K562 (cell line): ENCODE results near the gene DOLPP1. TPM values are rescaled to one million over a fixed set of nuclear protein-coding genes. Genes with fewer than 3 reads are reported as not detected.
A peak's percentile ranks its signal among the peaks of the same experiment; 100 is the strongest.

Experiments
- ATAC-seq: fragments of 200-7000 bp; cut with Tn5 transposase; 3 replicates; pipeline ENCODE4 v1.9.1; 2020; ENCODE audit warnings: moderate library complexity
- BruUV-seq: library from RNA; stranded (reverse); fragments of 400-500 nt; replicated peaks from 2 replicates; lab custom pipeline; 2021; lab: Mats Ljungman, UMichigan
- CTCF ChIA-PET: fragments of 300-600 bp; formaldehyde crosslinking; extraction: SDS; loops from one replicate; lab custom pipeline; 2021; ENCODE audit warnings: low intra/inter-chr PET ratio; lab: Yijun Ruan, JAX
- POLR2A ChIA-PET: fragments of 300-600, 350-650 bp; sonication (Branson Sonifier 250); formaldehyde crosslinking; extraction: SDS; loops from one replicate; lab custom pipeline; 2021; ENCODE audit warnings: antibody characterized with exemption, inconsistent platforms; lab: Yijun Ruan, JAX
- DNase-seq, 4 experiments: peaks; one replicate each; pipeline versions ENCODE4 v3.0.0 to v3.0.0-alpha.2; 2011 to 2018; ENCODE audit warnings: low spot score in 3 of 4, mixed read lengths in 3 of 4; ENCODE audit errors: extremely low read depth in 1 of 4
- FAIRE-seq: peaks from 2 replicates; lab custom pipeline; 2011; peaks lifted over from hg19 to GRCh38; lab: Jason Lieb, UNC
- H2AFZ ChIP-seq: 2 replicates; pipeline ENCODE4 v1.6.0; 2011; ENCODE audit warnings: low read depth, low read length, control low read depth, inconsistent platforms
- H3K27ac ChIP-seq: fragments of 200-600 bp; 3 replicates; pipeline ENCODE4 v1.8.0; 2011; ENCODE audit warnings: low read depth, mild to moderate bottlenecking, control low read depth, inconsistent platforms, low read length, moderate library complexity, mixed read lengths; ENCODE audit errors: extremely low read depth
- H3K27me3 ChIP-seq, 2 experiments: fragments of 300-600 bp in 1 of 2; 2 replicates in 1 of 2; 3 replicates in 1 of 2; pipeline versions ENCODE4 v1.6.0 to v1.8.0; 2011; ENCODE audit warnings: inconsistent platforms in 2 of 2, low read length in 2 of 2, mild to moderate bottlenecking in 1 of 2, mixed read lengths in 1 of 2, moderate library complexity in 1 of 2; ENCODE audit not compliant: control insufficient read depth in 2 of 2, insufficient read depth in 2 of 2
- H3K36me3 ChIP-seq: fragments of 300-600 bp; 3 replicates; pipeline ENCODE4 v1.8.0; 2011; ENCODE audit warnings: mild to moderate bottlenecking, low read length, inconsistent platforms; ENCODE audit not compliant: control insufficient read depth, insufficient read depth
- H3K4me1 ChIP-seq, 2 experiments: fragments of 200-600 bp in 1 of 2; replicated peaks in 1 of 2; 2 replicates in 1 of 2; 3 replicates in 1 of 2; pipeline versions ENCODE4 v1.5.1 to v1.8.0; 2011; ENCODE audit warnings: inconsistent platforms in 2 of 2, low read length in 2 of 2, mild to moderate bottlenecking in 1 of 2, mixed read lengths in 1 of 2, moderate library complexity in 1 of 2; ENCODE audit not compliant: control insufficient read depth in 2 of 2, insufficient read depth in 2 of 2
- H3K4me2 ChIP-seq: 2 replicates; pipeline ENCODE4 v1.6.1; 2011; ENCODE audit warnings: low read length, control low read depth, inconsistent platforms, mixed read lengths; ENCODE audit not compliant: insufficient read depth
- H3K4me3 ChIP-seq: fragments of 200-600 bp; sonication (generic), shearing (Covaris generic); 2 replicates; pipeline ENCODE4 v1.5.1; 2016; ENCODE audit warnings: control low read depth, inconsistent platforms
- H3K79me2 ChIP-seq: fragments of 200-600 bp; 3 replicates; pipeline ENCODE4 v1.8.0; 2011; ENCODE audit warnings: low read length, inconsistent platforms; ENCODE audit not compliant: control insufficient read depth, insufficient read depth
- H3K9ac ChIP-seq, 2 experiments: 2 replicates each; pipeline versions ENCODE4 v1.6.0 to v1.6.1; 2011; ENCODE audit warnings: low read depth in 2 of 2, low read length in 2 of 2, control low read depth in 1 of 2, inconsistent platforms in 1 of 2, mild to moderate bottlenecking in 1 of 2, mixed read lengths in 1 of 2; ENCODE audit not compliant: insufficient read depth in 1 of 2
- H3K9me1 ChIP-seq: one replicate; pipeline ENCODE4 v1.6.0; 2011; ENCODE audit warnings: inconsistent platforms, mild to moderate bottlenecking, low read length, moderate library complexity; ENCODE audit not compliant: control insufficient read depth, insufficient read depth
- H3K9me3 ChIP-seq: replicated peaks from 2 replicates; pipeline ENCODE4 v1.5.1; 2011; ENCODE audit warnings: low read depth, low read length, inconsistent platforms; ENCODE audit not compliant: control insufficient read depth, insufficient read depth
- H4K20me1 ChIP-seq: replicated peaks from 2 replicates; pipeline ENCODE4 v1.6.1; 2011; ENCODE audit warnings: low read length, inconsistent platforms, mixed read lengths; ENCODE audit not compliant: control insufficient read depth, insufficient read depth
- EGR1 ChIP-seq: fragments of 450-650 bp; conservative IDR thresholded peaks from 2 replicates; pipeline ENCODE4 v1.6.1; 2017; ENCODE audit warnings: mild to moderate bottlenecking
- YBX1 ChIP-seq: fragments of 450-650 bp; IDR thresholded peaks from 2 replicates; pipeline ENCODE4 v1.7.1; 2016; ENCODE audit warnings: mild to moderate bottlenecking
- WGBS: fragments of 100-300 bp; shearing (Covaris generic); methylation state at CpG from one replicate; pipeline ENCODE4 v1.1.6; 2016; ENCODE audit warnings: low coverage, mixed read lengths; ENCODE audit not compliant: insufficient coverage; ENCODE audit errors: missing lambda C conversion rate; 5-methylcytosine and 5-hydroxymethylcytosine counted together
- in situ Hi-C: fragments of 300-500 bp; cut with MboI; formaldehyde crosslinking; loops from 4 replicates; pipeline ENCODE4 v1.15.0; 2018; ENCODE audit warnings: inconsistent platforms, mixed read lengths
- intact Hi-C: fragments of 100-400 bp; cut with micrococcal nuclease; formaldehyde crosslinking; loops from 2 replicates; pipeline ENCODE4 v1.14.2; 2022
- polyA plus RNA-seq, 8 experiments: library from polyadenylated mRNA; depleted of rRNA in 4 of 8; stranded (reverse) in 5 of 8; unstranded in 3 of 8; fragments of >200 nt; fragmentation: Nextera tagmentation in 2 of 8; fragmentation: Illumina TruSeq in 1 of 8; extraction: Ambion mirVana in 2 of 8; extraction: Trizol in 1 of 8; gene quantifications; 2 replicates each; pipeline versions ENCODE4 v1.2.1 to v1.2.3, GENCODE V29; 2011 to 2014; ENCODE audit warnings: inconsistent platforms in 1 of 8, missing spikeins in 1 of 8
- total RNA-seq, 7 experiments: library from RNA; depleted of rRNA in 6 of 7; stranded (reverse); fragments of >200 nt in 6 of 7; fragmentation: Illumina TruSeq in 2 of 7; extraction: Trizol in 2 of 7; gene quantifications; 2 replicates each; pipeline versions ENCODE4 v1.2.1 to v1.2.3, GENCODE V29; 2011 to 2021; ENCODE audit warnings: low replicate concordance in 1 of 7
- TF ChIP-seq, protein P1 (sequence below): fragments of 450-650 bp; IDR thresholded peaks from 2 replicates; pipeline ENCODE4 v1.6.1; 2018; ENCODE audit not compliant: partially characterized antibody
- TF ChIP-seq, protein P2 (sequence below): sonication (generic); formaldehyde crosslinking; IDR thresholded peaks from 2 replicates; pipeline ENCODE4 v1.8.1; 2023; ENCODE audit warnings: mild to moderate bottlenecking, missing genetic modification reagents, moderate library complexity
- TF ChIP-seq, protein P3 (sequence below): fragments of 450-650 bp; IDR thresholded peaks from 2 replicates; pipeline ENCODE4 v1.6.1; 2016
- TF ChIP-seq, protein P4 (sequence below): fragments of 250-450 bp; sonication (Bioruptor Pico); IDR thresholded peaks from 2 replicates; pipeline ENCODE4 v1.5.0; 2021; ENCODE audit warnings: mild to moderate bottlenecking, moderate library complexity

Gene DOLPP1
- total and polyA plus RNA-seq, 9 of the 15 experiments (the other 6 are each of a cell fraction or from before 2014, with no cell fraction given) = 3.0 to 39.8 (median 30.5) TPM

DNA sequence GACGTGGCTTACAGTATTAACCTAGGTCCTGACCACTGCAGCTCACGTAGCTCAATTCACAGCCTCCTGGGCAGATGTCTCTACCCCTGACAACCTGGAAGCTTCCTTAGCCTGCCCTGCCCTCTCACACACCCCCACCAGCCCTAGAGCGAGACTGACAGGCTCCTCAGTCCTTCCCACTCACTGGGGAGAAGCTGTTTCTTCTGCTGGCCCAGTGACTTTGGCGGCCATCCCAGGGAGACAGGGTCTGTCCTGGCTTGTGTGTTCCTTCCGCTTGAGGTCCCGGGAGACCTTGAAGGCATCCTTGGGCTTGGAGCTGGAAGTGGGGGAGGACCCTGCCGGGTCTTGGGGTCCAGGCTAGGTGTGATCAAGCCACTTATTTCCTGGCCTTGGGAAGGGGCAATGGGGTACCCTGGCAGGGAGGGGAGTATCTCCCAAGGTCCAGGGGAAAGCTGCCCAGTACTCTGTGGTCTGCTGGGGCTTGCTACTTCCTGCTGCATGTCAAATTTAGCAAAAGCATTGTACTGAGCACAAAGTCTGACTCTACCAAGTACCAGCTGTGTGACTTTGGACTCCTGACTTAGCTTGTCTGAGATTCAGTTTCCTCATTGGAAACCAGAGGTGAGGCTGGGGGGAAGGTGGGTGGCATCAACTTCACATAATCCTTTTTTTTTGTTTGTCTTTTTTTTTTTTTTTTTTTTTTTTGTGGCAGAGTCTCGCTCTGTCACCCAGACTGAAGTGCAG lies 42.6 kb upstream of the DOLPP1 start:
- TF ChIP-seq EGR1 = peak; percentile 52
- TF ChIP-seq, protein P1, sequence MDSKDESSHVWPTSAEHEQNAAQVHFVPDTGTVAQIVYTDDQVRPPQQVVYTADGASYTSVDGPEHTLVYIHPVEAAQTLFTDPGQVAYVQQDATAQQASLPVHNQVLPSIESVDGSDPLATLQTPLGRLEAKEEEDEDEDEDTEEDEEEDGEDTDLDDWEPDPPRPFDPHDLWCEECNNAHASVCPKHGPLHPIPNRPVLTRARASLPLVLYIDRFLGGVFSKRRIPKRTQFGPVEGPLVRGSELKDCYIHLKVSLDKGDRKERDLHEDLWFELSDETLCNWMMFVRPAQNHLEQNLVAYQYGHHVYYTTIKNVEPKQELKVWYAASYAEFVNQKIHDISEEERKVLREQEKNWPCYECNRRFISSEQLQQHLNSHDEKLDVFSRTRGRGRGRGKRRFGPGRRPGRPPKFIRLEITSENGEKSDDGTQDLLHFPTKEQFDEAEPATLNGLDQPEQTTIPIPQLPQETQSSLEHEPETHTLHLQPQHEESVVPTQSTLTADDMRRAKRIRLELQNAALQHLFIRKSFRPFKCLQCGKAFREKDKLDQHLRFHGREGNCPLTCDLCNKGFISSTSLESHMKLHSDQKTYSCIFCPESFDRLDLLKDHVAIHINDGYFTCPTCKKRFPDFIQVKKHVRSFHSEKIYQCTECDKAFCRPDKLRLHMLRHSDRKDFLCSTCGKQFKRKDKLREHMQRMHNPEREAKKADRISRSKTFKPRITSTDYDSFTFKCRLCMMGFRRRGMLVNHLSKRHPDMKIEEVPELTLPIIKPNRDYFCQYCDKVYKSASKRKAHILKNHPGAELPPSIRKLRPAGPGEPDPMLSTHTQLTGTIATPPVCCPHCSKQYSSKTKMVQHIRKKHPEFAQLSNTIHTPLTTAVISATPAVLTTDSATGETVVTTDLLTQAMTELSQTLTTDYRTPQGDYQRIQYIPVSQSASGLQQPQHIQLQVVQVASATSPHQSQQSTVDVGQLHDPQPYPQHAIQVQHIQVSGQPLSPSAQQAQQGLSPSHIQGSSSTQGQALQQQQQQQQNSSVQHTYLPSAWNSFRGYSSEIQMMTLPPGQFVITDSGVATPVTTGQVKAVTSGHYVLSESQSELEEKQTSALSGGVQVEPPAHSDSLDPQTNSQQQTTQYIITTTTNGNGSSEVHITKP = peak; percentile 10
- TF ChIP-seq, protein P2, sequence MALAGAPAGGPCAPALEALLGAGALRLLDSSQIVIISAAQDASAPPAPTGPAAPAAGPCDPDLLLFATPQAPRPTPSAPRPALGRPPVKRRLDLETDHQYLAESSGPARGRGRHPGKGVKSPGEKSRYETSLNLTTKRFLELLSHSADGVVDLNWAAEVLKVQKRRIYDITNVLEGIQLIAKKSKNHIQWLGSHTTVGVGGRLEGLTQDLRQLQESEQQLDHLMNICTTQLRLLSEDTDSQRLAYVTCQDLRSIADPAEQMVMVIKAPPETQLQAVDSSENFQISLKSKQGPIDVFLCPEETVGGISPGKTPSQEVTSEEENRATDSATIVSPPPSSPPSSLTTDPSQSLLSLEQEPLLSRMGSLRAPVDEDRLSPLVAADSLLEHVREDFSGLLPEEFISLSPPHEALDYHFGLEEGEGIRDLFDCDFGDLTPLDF (CRISPR knock-in tag) = 0 out of 2 replicates have a peak, but pooled peaks have one; percentile 16
- TF ChIP-seq, protein P3, sequence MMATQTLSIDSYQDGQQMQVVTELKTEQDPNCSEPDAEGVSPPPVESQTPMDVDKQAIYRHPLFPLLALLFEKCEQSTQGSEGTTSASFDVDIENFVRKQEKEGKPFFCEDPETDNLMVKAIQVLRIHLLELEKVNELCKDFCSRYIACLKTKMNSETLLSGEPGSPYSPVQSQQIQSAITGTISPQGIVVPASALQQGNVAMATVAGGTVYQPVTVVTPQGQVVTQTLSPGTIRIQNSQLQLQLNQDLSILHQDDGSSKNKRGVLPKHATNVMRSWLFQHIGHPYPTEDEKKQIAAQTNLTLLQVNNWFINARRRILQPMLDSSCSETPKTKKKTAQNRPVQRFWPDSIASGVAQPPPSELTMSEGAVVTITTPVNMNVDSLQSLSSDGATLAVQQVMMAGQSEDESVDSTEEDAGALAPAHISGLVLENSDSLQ = peak; percentile 80
- TF ChIP-seq YBX1 = no peak
- TF ChIP-seq, protein P4, sequence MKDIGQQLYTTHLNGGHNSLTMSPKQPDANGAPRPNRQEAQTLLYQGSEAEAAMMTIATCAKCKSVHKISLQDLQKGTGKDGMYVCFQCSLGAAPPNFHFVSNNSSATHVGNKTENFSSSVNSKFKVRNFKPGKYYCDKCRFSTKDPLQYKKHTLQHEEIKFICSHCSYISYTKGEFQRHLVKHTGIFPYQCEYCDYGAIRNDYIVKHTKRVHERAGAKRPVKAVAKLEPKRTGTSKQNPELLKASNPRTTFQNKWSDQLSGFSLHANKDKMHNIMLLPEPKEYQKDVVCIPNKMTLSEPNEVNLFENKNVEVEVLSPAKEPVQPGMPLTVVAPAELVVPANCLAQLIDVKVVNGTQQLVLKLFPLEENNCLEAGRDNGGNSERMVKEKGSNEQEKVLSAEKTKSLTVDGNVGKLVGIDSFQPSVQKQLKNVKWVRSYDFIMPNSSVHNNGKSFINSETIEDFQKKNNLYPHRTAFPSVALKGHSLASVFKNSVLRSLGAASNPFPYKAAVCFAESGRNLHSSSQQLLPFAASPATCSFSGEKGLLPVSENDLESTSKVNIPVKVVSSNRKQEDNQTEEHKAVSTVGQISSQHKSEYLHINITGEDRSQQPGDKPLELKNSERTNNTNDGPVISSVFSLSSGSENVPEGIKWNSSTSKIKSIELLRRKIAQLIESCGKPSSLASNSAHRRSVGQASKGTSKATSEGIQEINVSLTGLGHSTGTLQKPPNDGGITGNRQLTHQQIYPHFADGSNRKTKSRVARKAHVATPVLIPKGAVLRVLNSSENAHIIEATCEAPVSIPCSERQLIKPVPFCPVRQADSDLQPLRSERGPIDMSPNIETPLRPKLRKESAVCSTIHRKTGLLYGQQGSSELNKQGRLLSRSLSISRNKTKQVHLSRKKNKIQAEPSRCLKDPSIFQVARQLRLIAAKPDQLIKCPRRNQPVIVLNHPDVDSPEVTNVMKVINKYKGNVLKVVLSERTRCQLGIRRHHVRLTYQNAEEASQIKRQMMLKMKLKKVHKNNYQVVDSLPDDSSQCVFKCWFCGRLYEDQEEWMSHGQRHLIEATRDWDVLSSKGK (CRISPR knock-in tag) = no peak
- TF ChIP-seq, all 486 proteins: peak for 4
- DNase-seq (peak in 3 of 4 experiments; percentile 17 to 48 (median 40)), FAIRE-seq (no peak), ATAC-seq (peak; percentile 3; the same call in 2 of the 3 replicates)
- peaks cover 35 to 58% of the 10 kb centered on the region in 2 experiments for H3K4me1 ChIP-seq
- H2AFZ ChIP-seq = no peak overlapping the region
- intact Hi-C loops (loop anchor here (5.0 kb wide), 1 partner anchor 44 kb away; the partner anchor contains the start of gene DOLPP1), in situ Hi-C loops (no loop called here)
- peaks cover 36% of the 10 kb centered on the region; the same call in 2 of the 3 replicates for H3K36me3 ChIP-seq
- H3K9me3 ChIP-seq = no peaks in the 10 kb centered on the region
- no peaks in the 10 kb centered on the region; the same call in 1 of the 2 replicates for H4K20me1 ChIP-seq
- peak overlapping the region; percentile 26 for H3K27ac ChIP-seq
- peaks cover 49% of the 10 kb centered on the region for H3K79me2 ChIP-seq
- peak overlapping the region; percentile 98 for H3K4me2 ChIP-seq
- WGBS = 49% methylated on average over 7 of the region's 8 CpGs
- POLR2A ChIA-PET = interaction anchor here (0.6 to 1.6 kb wide), 3 partner anchors 15 to 54 kb away, joined by 4 to 9 read pairs (median 5); no protein-coding TSS in a partner anchor
- no peaks in the 10 kb centered on the region for H3K27me3 ChIP-seq
- peak overlapping the region; percentile 73 for H3K4me3 ChIP-seq
- BruUV-seq = no TSS peak
- peaks cover 4% of the 10 kb centered on the region for H3K9me1 ChIP-seq
- H3K9ac ChIP-seq = peak overlapping the region; percentile 67 to 94
- CTCF ChIA-PET = no interaction called here
